ENCODE measurements around the gene NOTO.

NOTO gene

DNA sequence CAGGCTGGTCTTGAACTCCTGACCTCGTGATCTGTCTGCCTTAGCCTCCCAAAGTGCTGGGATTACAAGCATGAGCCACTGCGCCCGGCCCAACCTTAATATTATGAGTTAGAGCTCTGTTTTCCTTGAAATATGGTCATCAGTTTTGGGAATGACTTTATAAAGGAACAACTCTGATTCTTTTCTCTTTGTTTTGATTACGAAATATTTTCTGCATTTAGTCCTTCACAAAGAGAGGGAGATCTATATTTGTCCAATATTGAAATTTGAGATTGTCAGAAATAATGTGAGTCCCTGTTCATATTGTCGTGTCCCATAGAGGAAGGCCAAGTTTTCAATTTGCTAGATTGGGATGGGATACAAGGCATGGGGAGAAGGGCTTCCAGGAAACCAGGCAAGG, 14.8 kb downstream of the NOTO start:
- Histone ChIP-seq H2BK5ac (ENCODE audit: low read depth, low read length, poor library complexity, severe bottlenecking) (no peak overlapping the region), H2BK120ac (ENCODE audit: low read depth, low read length) (no peak overlapping the region), H3K14ac (ENCODE audit: low read length in 2 of 2) (no peak overlapping the region), H4K8ac (ENCODE audit: low read length) (no peak overlapping the region), H3K9me3 (ENCODE audit: control insufficient read depth, low read length) (no peaks in the 10 kb centered on the region), H2AK5ac (ENCODE audit: low read length, severe bottlenecking) (no peak overlapping the region), H4K91ac (ENCODE audit: low read length) (no peak overlapping the region), H3K18ac (ENCODE audit: low read depth in 1 of 2, low read length in 2 of 2) (no peak overlapping the region), H3K79me1 (replicated peaks; ENCODE audit: low read length, poor library complexity, severe bottlenecking) (peaks cover 29% of the 10 kb centered on the region), H3K9ac (ENCODE audit: low read length) (no peak overlapping the region), H3K23ac (ENCODE audit: low read length in 2 of 2) (no peak overlapping the region), H3K4ac (ENCODE audit: low read depth in 1 of 2, low read length in 2 of 2) (no peak overlapping the region), H2BK12ac (ENCODE audit: low read length in 2 of 2) (no peak overlapping the region), H3K27me3 (ENCODE audit: control insufficient read depth in 1 of 2, insufficient read depth in 1 of 2, low read length in 2 of 2) (no peaks in the 10 kb centered on the region), H3K4me1 (ENCODE audit: control insufficient read depth, insufficient read depth, low read depth, low read length) (peaks cover 16% of the 10 kb centered on the region), H3K4me2 (ENCODE audit: low read length, poor library complexity, severe bottlenecking) (no peak overlapping the region), H3K27ac (ENCODE audit: low read length, poor library complexity, severe bottlenecking) (no peak overlapping the region), H2BK15ac (ENCODE audit: low read depth, poor library complexity, severe bottlenecking) (no peak overlapping the region), H3K4me3 (ENCODE audit: insufficient read depth in 1 of 2, low read depth in 1 of 2, low read length in 2 of 2) (no peak overlapping the region), H3K36me3 (ENCODE audit: control insufficient read depth in 1 of 2, insufficient read depth in 2 of 2, low read depth in 1 of 2, low read length in 2 of 2) (peaks cover 28 to 33% of the 10 kb centered on the region in 2 experiments), H2AFZ (ENCODE audit: low read depth, low read length) (no peak overlapping the region)
- no peak for DNase-seq
- WGBS = 98% methylated on average over 4 of the region's 5 CpGs

GRCh38 chr2:73217826-73218225, 15.5 kb downstream of the NOTO start:
- Histone ChIP-seq H2BK120ac (ENCODE audit: low read depth, low read length) (no peak overlapping the region), H3K79me1 (replicated peaks; ENCODE audit: low read length, poor library complexity, severe bottlenecking) (peaks cover 29% of the 10 kb centered on the region), H3K18ac (ENCODE audit: low read depth in 1 of 2, low read length in 2 of 2) (no peak overlapping the region), H2BK12ac (ENCODE audit: low read length in 2 of 2) (no peak overlapping the region), H3K23ac (ENCODE audit: low read length in 2 of 2) (no peak overlapping the region), H3K9ac (ENCODE audit: low read length) (no peak overlapping the region), H3K14ac (ENCODE audit: low read length in 2 of 2) (no peak overlapping the region), H2BK15ac (ENCODE audit: low read depth, poor library complexity, severe bottlenecking) (no peak overlapping the region), H4K91ac (ENCODE audit: low read length) (no peak overlapping the region), H3K27ac (ENCODE audit: low read length, poor library complexity, severe bottlenecking) (no peak overlapping the region), H2BK5ac (ENCODE audit: low read depth, low read length, poor library complexity, severe bottlenecking) (no peak overlapping the region), H2AFZ (ENCODE audit: low read depth, low read length) (no peak overlapping the region), H3K4me2 (ENCODE audit: low read length, poor library complexity, severe bottlenecking) (no peak overlapping the region), H3K4ac (ENCODE audit: low read depth in 1 of 2, low read length in 2 of 2) (no peak overlapping the region), H3K27me3 (ENCODE audit: control insufficient read depth in 1 of 2, insufficient read depth in 1 of 2, low read length in 2 of 2) (no peaks in the 10 kb centered on the region), H3K9me3 (ENCODE audit: control insufficient read depth, low read length) (no peaks in the 10 kb centered on the region), H4K8ac (ENCODE audit: low read length) (no peak overlapping the region), H2AK5ac (ENCODE audit: low read length, severe bottlenecking) (no peak overlapping the region), H3K4me1 (ENCODE audit: control insufficient read depth, insufficient read depth, low read depth, low read length) (peaks cover 14% of the 10 kb centered on the region), H3K36me3 (ENCODE audit: control insufficient read depth in 1 of 2, insufficient read depth in 2 of 2, low read depth in 1 of 2, low read length in 2 of 2) (peaks cover 35 to 39% of the 10 kb centered on the region in 2 experiments), H3K4me3 (ENCODE audit: insufficient read depth in 1 of 2, low read depth in 1 of 2, low read length in 2 of 2) (no peak overlapping the region)
- DNase-seq = no peak
- WGBS = 98% methylated on average over 2 of the region's 2 CpGs

DNA sequence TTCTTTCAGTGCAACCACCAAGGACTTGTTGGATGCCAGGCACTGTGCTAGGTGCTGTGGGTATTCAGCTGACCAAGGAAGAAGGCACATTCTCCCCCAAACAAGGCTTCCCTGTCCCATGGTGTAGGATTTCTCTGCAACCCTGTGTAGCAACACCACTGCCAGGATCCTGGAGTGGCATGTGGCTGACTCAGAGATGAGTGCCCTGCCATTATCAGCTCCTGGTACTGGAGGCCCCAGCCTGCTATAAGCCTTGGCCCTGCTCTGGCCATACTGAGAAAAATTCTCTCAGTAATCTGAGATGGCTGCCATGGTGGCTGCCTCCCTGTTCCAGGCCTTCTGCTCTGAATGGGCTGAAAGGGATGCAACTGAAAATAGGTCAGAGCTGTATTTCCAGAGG, 15.9 kb downstream of the NOTO start:
- Histone ChIP-seq H3K27ac (ENCODE audit: low read length, poor library complexity, severe bottlenecking) (no peak overlapping the region), H3K4ac (ENCODE audit: low read depth in 1 of 2, low read length in 2 of 2) (no peak overlapping the region), H3K9ac (ENCODE audit: low read length) (no peak overlapping the region), H2BK5ac (ENCODE audit: low read depth, low read length, poor library complexity, severe bottlenecking) (no peak overlapping the region), H2BK15ac (ENCODE audit: low read depth, poor library complexity, severe bottlenecking) (no peak overlapping the region), H3K9me3 (ENCODE audit: control insufficient read depth, low read length) (no peaks in the 10 kb centered on the region), H3K4me3 (ENCODE audit: insufficient read depth in 1 of 2, low read depth in 1 of 2, low read length in 2 of 2) (no peak overlapping the region), H3K18ac (ENCODE audit: low read depth in 1 of 2, low read length in 2 of 2) (no peak overlapping the region), H4K91ac (ENCODE audit: low read length) (no peak overlapping the region), H2BK12ac (ENCODE audit: low read length in 2 of 2) (no peak overlapping the region), H3K4me1 (ENCODE audit: control insufficient read depth, insufficient read depth, low read depth, low read length) (peaks cover 14% of the 10 kb centered on the region), H3K4me2 (ENCODE audit: low read length, poor library complexity, severe bottlenecking) (no peak overlapping the region), H2AFZ (ENCODE audit: low read depth, low read length) (no peak overlapping the region), H3K14ac (ENCODE audit: low read length in 2 of 2) (no peak overlapping the region), H3K23ac (ENCODE audit: low read length in 2 of 2) (no peak overlapping the region), H2BK120ac (ENCODE audit: low read depth, low read length) (no peak overlapping the region), H3K27me3 (ENCODE audit: control insufficient read depth in 1 of 2, insufficient read depth in 1 of 2, low read length in 2 of 2) (no peaks in the 10 kb centered on the region), H2AK5ac (ENCODE audit: low read length, severe bottlenecking) (no peak overlapping the region), H3K79me1 (replicated peaks; ENCODE audit: low read length, poor library complexity, severe bottlenecking) (peaks cover 29% of the 10 kb centered on the region), H3K36me3 (ENCODE audit: control insufficient read depth in 1 of 2, insufficient read depth in 2 of 2, low read depth in 1 of 2, low read length in 2 of 2) (peaks cover 39 to 44% of the 10 kb centered on the region in 2 experiments), H4K8ac (ENCODE audit: low read length) (no peak overlapping the region)
- peak; percentile 43 for DNase-seq

DNA sequence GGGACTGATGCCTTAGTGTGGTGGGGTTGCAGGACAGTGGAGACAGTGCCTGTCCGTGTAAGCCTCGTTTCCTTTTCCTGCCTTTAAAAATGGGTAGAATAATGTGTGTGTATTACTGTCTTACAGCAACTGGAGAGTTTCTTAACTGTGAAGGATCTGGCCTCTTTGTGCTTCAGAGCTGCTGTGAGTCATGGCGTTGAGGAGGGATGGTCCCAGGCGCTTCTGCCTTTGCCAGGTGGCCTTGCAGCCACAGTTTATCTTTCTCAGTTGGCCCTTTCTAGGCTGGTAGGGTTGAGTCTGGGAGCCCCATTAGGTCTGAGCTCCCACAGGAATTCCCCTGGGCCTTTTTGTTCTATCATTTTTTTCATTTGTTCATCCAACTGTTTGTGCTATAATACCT, 21.4 kb downstream of the NOTO start:
- Histone ChIP-seq H4K91ac (ENCODE audit: low read length) (no peak overlapping the region), H3K9ac (ENCODE audit: low read length) (no peak overlapping the region), H3K14ac (ENCODE audit: low read length in 2 of 2) (no peak overlapping the region), H2BK5ac (ENCODE audit: low read depth, low read length, poor library complexity, severe bottlenecking) (no peak overlapping the region), H3K23ac (ENCODE audit: low read length in 2 of 2) (no peak overlapping the region), H3K9me3 (ENCODE audit: control insufficient read depth, low read length) (no peaks in the 10 kb centered on the region), H3K27ac (ENCODE audit: low read length, poor library complexity, severe bottlenecking) (no peak overlapping the region), H2BK120ac (ENCODE audit: low read depth, low read length) (no peak overlapping the region), H2BK12ac (ENCODE audit: low read length in 2 of 2) (no peak overlapping the region), H3K79me1 (replicated peaks; ENCODE audit: low read length, poor library complexity, severe bottlenecking) (peaks cover 11% of the 10 kb centered on the region), H3K36me3 (ENCODE audit: control insufficient read depth in 1 of 2, insufficient read depth in 2 of 2, low read depth in 1 of 2, low read length in 2 of 2) (peaks cover 90 to 96% of the 10 kb centered on the region in 2 experiments), H3K4me1 (ENCODE audit: control insufficient read depth, insufficient read depth, low read depth, low read length) (peaks cover under 1% of the 10 kb centered on the region), H2AK5ac (ENCODE audit: low read length, severe bottlenecking) (no peak overlapping the region), H3K4me2 (ENCODE audit: low read length, poor library complexity, severe bottlenecking) (no peak overlapping the region), H3K4me3 (ENCODE audit: insufficient read depth in 1 of 2, low read depth in 1 of 2, low read length in 2 of 2) (no peak overlapping the region), H3K18ac (ENCODE audit: low read depth in 1 of 2, low read length in 2 of 2) (no peak overlapping the region), H2BK15ac (ENCODE audit: low read depth, poor library complexity, severe bottlenecking) (no peak overlapping the region), H3K4ac (ENCODE audit: low read depth in 1 of 2, low read length in 2 of 2) (no peak overlapping the region), H4K8ac (ENCODE audit: low read length) (no peak overlapping the region), H2AFZ (ENCODE audit: low read depth, low read length) (no peak overlapping the region), H3K27me3 (ENCODE audit: control insufficient read depth in 1 of 2, insufficient read depth in 1 of 2, low read length in 2 of 2) (no peaks in the 10 kb centered on the region)
- 96% methylated on average over 4 of the region's 4 CpGs for WGBS
- DNase-seq = no peak
